ENCODE data around the gene DGKD.
"Not testable (repeated sequence)": the region's sequence is repeated elsewhere in the genome, so short reads cannot be mapped to it uniquely, and the experiment has no call there.

Gene DGKD

GRCh38 chr2:233353769-233354499 is at the start of gene DGKD:
Gene DGKD (plus strand): TSS chr2:233354494. CDS start chr2:233354519, 25 bp downstream.
- no peak for DNase-seq (ENCODE audit: low read depth)
- peak within 1 kb of the TSS; percentile 79 for H3K4me3 ChIP-seq (ENCODE audit: low read depth, low read length)

DNA sequence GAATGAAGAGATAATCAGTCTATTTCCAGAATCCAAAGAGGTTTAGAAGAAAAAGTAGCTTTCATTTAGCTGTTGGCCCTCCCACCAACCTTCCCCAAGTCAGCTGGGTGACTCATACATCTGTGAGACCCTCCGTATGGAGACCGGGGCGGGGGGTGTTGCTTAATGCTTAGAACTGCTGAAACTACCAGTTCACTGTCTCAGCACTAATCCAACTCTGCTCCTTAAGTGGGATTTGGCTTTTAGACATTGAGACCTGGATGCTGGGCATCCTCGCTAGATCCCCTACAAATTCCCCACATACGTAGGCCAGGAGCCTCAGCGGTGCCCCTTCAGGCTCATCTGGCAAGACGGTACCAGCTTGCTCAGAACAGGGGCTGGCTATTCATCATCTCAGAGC is 46.7 kb upstream of the DGKD start, which contains the start of gene SAG:
SAG (plus strand) TSS at position 252 of the 400 bp plus-strand sequence. CDS start 1,374 bp downstream, outside the sequence.
- H3K4me3 ChIP-seq (ENCODE audit: low read depth, low read length) = no peak within 1 kb of the TSS
- DNase-seq (ENCODE audit: low read depth) = no peak

DNA sequence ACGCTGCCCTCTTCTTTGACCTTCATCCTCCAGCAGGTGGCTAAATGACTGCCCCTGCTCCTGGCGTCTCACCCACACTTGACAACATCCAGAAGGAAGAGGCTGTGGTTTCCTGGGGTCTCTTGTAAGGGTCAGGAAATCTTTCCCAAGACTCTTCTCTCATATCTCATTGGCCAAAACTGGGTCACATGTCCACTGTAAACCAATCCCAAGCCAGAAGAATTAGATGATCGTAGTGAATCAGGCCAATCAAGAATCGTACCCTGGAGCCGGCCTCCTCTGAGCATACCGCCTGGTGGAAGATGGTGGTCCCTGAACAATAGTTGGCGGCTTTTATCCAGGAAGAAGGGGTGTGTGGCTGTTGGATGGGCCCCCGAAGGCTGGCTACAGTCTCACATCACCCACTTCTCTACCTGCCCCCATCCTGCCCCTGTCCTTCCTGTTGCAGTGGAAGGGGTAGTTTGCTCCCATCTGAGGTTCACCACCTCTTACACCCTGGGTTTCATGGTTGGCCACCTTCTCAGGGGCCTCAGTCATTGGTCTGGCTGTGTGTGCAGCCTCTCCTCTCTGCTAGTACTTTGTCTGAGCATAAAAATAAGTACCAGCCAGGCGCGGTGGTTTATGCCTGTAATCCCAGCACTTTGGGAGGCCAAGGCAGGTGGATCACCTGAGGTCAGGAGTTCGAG is 42.9 kb upstream of the DGKD start:
- no peak overlapping the region for H3K4me3 ChIP-seq (ENCODE audit: low read depth, low read length)
- DNase-seq (ENCODE audit: low read depth) = no peak

DNA sequence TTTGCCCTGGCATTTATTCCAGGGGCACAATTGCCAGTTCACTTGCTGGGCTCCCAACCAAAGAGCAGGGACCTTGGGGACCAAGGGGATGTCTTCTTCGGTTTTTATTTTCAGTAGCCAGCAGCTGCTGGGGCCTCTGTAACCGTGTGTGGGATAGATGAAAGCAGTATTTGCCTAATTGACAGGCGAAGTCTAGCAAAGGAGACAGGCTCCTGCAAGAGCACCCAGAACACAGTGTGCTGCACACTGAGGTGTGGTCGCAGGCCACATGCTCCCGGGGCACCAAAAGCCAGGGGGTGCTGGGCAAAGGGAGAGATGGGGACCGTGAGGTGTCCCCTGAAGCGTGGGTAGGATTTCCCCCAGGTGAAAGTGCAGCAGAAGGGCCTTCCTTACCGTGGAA is 41.4 kb upstream of the DGKD start:
- DNase-seq (ENCODE audit: low read depth) = no peak

DNA sequence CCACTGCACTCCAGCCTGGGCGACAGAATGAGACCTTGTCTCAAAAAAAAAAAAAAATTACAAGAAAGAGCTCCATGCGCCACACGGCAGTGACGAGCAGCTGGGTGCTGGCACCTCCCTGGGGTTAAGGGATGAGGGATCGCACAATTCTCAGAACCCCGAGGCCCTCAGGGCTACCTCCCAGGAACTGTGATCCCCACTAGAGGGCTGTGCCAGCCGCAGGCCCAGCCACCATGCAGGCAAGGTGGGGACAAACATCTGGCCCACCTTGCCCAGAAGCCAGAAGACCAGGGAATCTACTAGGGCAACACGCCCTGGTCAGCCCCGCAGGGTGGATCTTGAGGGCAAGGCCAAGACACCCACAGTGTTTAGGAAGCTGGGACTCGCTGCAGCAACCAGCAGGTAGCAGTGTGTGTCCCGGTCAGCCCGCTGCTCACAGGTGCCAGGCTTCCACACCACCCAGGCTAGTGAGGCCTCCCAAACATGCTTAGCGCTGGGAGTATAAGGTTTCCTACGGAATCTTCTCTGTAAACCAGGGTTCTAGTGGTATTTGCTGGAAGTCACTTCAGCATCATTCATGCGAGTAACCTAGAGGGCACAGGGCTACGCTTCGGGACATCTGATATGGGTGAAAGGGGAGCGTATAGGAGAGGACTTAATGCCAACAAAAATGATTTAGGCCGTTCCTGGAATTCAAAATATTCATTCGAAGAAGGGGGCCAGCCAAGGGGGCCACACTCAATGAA is 39.9 kb upstream of the DGKD start:
- no peak for DNase-seq (ENCODE audit: low read depth)
- no peak overlapping the region for H3K4me3 ChIP-seq (ENCODE audit: low read depth, low read length)

More for the DNA sequence above, 41.4 kb upstream of the DGKD start:
- H3K4me3 ChIP-seq (ENCODE audit: low read depth, low read length) = no peak overlapping the region

- DNase-seq (ENCODE audit: low read depth) = no peak
- H3K4me3 ChIP-seq (ENCODE audit: low read depth, low read length) = no peak overlapping the region
Observed at GRCh38 chr2:233317196-233317943, 36.9 kb upstream of the DGKD start.

- no peak for DNase-seq (ENCODE audit: low read depth)
- no peak overlapping the region for H3K4me3 ChIP-seq (ENCODE audit: low read depth, low read length)
Observed at GRCh38 chr2:233319256-233319655, 35.0 kb upstream of the DGKD start.

- no peak for DNase-seq (ENCODE audit: low read depth)
- no peak overlapping the region for H3K4me3 ChIP-seq (ENCODE audit: low read depth, low read length)
Observed at GRCh38 chr2:233320470-233320869, 33.8 kb upstream of the DGKD start.

GRCh38 chr2:233321166-233321565 is 33.1 kb upstream of the DGKD start:
- no peak for DNase-seq (ENCODE audit: low read depth)
- H3K4me3 ChIP-seq (ENCODE audit: low read depth, low read length) = no peak overlapping the region

DNA sequence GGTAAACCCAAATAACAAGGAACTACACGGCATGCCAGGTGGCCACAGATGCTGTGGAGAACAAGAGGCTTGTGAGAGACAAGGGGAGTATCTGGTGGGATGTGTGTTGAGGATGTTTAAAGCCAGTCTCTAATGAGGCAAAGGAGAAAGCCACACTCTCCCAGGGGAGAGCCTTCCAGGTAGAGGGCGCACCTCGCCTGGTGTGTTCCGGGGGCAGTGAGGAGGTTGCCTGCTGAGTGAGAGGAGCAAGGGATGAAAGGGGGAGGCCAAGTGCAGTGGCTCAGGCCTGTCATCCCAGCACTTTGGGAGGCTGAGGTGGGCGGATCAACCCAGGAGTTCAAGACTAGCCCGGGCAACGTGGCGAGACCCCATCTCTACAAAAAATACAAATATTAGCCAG is 30.4 kb upstream of the DGKD start:
- no peak overlapping the region for H3K4me3 ChIP-seq (ENCODE audit: low read depth, low read length)

DNA sequence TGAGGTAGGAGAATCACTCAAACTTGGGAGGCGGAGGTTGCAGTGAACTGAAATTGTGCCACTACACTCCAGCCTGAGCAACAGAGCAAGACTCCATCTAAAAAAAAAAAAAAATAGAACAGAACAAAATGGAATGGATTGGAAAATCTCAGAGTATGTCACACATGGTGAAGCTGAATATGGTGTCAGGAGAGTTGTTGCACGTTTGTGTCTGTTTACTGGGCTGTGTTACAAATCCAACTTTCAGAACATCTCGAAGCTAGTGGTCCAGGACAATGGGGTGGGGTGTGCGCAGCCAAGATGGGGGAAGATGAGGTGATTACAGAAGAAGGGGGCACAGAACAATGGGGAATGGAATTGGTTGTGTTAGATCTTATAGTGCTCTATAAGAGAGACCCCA is 29.0 kb upstream of the DGKD start:
- H3K4me3 ChIP-seq (ENCODE audit: low read depth, low read length) = no peak overlapping the region
- no peak for DNase-seq (ENCODE audit: low read depth)

More for the DNA sequence above, 30.4 kb upstream of the DGKD start:
- DNase-seq (ENCODE audit: low read depth) = no peak

DNA sequence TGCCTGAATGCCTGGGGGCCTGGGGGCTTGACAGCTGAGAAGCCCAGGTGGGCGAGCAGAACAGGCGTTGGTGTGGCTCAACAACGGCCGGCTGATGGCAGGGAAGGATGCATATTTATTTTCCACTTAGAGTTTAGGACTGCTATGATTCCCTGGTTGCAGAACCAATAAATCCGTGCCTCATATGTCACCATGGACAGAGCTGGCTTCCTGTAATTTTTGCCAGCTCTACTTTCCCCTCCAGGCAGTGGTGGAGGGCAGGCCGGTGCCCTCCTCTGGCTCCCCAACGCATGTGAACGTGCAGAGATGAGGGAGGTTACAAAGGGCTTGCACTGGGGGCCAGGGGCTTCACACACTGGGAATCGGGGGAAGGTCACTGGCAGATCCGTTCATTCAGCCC is 28.5 kb upstream of the DGKD start:
- no peak overlapping the region for H3K4me3 ChIP-seq (ENCODE audit: low read depth, low read length)
- DNase-seq (ENCODE audit: low read depth) = no peak

DNA sequence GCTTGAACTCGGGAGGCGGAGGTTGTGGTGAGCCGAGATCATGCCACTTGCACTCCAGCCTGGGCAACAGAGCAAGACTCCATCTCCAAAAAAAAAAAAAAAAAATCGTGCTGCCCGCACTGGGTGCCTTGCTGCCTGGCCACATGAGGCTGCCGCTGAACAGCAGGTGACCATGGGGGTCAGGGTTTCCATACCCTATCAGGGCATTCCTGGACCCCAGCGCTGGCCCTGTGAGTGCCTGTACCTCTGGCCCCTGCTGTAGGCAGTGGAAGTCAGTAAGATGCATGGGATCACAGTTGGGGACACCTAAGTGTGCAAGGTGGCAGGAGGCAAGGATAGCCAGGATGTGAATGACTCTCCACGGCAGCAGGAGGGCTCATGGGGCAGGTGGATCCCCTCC is 27.8 kb upstream of the DGKD start:
- no peak for DNase-seq (ENCODE audit: low read depth)
- H3K4me3 ChIP-seq (ENCODE audit: low read depth, low read length) = no peak overlapping the region

- no peak for DNase-seq (ENCODE audit: low read depth)
Observed at GRCh38 chr2:233328922-233329321, 25.4 kb upstream of the DGKD start.

DNA sequence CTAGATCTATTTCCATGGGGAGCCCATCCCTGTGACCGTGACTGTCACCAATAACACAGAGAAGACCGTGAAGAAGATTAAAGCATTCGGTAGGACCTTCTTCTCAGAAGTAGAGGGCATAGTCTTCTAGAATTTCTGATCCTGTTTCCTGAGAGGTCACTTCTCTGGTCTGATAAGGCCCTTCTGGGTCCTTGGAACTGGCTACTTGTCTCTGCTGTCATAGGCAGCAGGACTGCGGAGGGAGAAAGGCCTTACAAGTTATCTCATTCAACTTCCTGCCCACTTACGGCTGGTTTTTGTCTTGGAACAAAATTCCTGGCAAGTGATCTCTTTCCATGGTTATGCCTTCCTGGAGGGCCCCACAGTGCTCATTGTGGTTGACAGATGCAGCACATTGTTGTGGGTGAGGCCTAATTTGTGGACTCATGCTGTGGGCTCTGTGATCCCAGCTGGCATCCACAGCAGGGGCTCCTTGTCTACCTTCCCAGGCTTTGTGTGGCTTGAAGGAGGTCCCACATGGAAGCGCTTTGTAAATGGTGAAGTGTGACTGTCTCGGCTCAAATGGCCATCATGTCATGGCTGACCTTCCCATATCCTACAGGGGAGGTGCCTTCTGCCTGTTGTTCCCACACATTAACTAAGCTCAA is 24.7 kb upstream of the DGKD start:
- peak; percentile 8 for DNase-seq (ENCODE audit: low read depth)
- no peak overlapping the region for H3K4me3 ChIP-seq (ENCODE audit: low read depth, low read length)

More at GRCh38 chr2:233328922-233329321, 25.4 kb upstream of the DGKD start:
- no peak overlapping the region for H3K4me3 ChIP-seq (ENCODE audit: low read depth, low read length)

GRCh38 chr2:233331536-233331935 is 22.8 kb upstream of the DGKD start:
- no peak for DNase-seq (ENCODE audit: low read depth)
- H3K4me3 ChIP-seq (ENCODE audit: low read depth, low read length) = no peak overlapping the region

GRCh38 chr2:233332125-233332524 is 22.2 kb upstream of the DGKD start:
- DNase-seq (ENCODE audit: low read depth) = no peak

GRCh38 chr2:233334915-233335314 is 19.4 kb upstream of the DGKD start:
- no peak overlapping the region for H3K4me3 ChIP-seq (ENCODE audit: low read depth, low read length)
- no peak for DNase-seq (ENCODE audit: low read depth)

More at GRCh38 chr2:233332125-233332524, 22.2 kb upstream of the DGKD start:
- no peak overlapping the region for H3K4me3 ChIP-seq (ENCODE audit: low read depth, low read length)

DNA sequence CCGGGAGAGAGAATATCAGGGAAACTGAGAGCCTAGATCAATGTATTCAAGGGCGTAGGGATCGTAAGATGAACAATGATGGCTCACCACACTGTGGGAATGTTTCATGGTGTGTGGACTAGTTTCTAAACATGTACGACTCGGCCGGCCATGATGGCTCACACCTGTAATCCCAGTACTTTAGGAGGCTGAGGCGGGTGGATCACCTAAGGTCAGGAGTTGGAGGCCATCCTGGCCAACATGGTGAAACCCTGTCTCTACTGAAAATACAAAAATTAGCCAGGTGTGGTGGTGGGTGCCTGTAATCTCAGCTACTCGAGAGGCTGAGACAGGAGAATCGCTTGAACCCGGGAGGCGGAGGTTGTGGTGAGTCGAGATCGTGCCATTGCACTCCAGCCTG is 18.2 kb upstream of the DGKD start:
- H3K4me3 ChIP-seq (ENCODE audit: low read depth, low read length); DNase-seq (ENCODE audit: low read depth): not testable (repeated sequence)

All from skeletal muscle cell (primary cell).